Activated CD4-positive, alpha-beta T cell treated with anti-CD3 and anti-CD28 coated beads for 24 hours (primary cell): Measurements from ENCODE around the gene ZNF331.
A peak's percentile ranks its signal among the peaks of the same experiment; 100 is the strongest.

Experiments used
- DNase-seq, 2 donors: peaks; one replicate each; pipeline ENCODE4 v3.0.0-alpha.2; 2020; ENCODE audit warnings: low read depth in 2 of 2

ZNF331 gene

GRCh38 chr19:53520547-53521372, 17.2 kb upstream of the ZNF331 start:
- DNase-seq, result peak; percentile 72 to 82

- DNase-seq, result no peak
Measured at GRCh38 chr19:53521373-53522202, 16.4 kb upstream of the ZNF331 start.

GRCh38 chr19:53525922-53526321, 12.0 kb upstream of the ZNF331 start:
- no peak for DNase-seq

GRCh38 chr19:53530622-53531021, 7.3 kb upstream of the ZNF331 start:
- no peak for DNase-seq

GRCh38 chr19:53531457-53531856, 6.5 kb upstream of the ZNF331 start:
- no peak for DNase-seq

- no peak for DNase-seq
Measured at GRCh38 chr19:53532362-53532761, 5.6 kb upstream of the ZNF331 start.

GRCh38 chr19:53536225-53536548, 1.8 kb upstream of the ZNF331 start:
- no peak for DNase-seq

GRCh38 chr19:53537121-53537520, 824 bp upstream of the ZNF331 start:
- no peak for DNase-seq

GRCh38 chr19:53538378-53539109, 599 bp downstream of the ZNF331 start:
- no peak for DNase-seq

- DNase-seq, result no peak
Measured at GRCh38 chr19:53540091-53540490, 2.1 kb downstream of the ZNF331 start.

GRCh38 chr19:53541971-53542370, 4.0 kb downstream of the ZNF331 start:
- DNase-seq, result no peak

GRCh38 chr19:53545271-53546065, 7.5 kb downstream of the ZNF331 start:
- DNase-seq, result no peak

- DNase-seq, result no peak
Measured at GRCh38 chr19:53546758-53547513, 9.0 kb downstream of the ZNF331 start.

GRCh38 chr19:53549340-53549739, 11.4 kb downstream of the ZNF331 start:
- DNase-seq, result no peak

- DNase-seq, result no peak
Measured at GRCh38 chr19:53552001-53552721, 14.2 kb downstream of the ZNF331 start.

GRCh38 chr19:53553156-53553555, 15.2 kb downstream of the ZNF331 start:
- no peak for DNase-seq

GRCh38 chr19:53553865-53554791, 16.2 kb downstream of the ZNF331 start:
- peak; percentile 72 to 79 for DNase-seq

GRCh38 chr19:53554804-53555203, 16.9 kb downstream of the ZNF331 start:
- DNase-seq, result no peak

- DNase-seq, result no peak
Measured at GRCh38 chr19:53555352-53555751, 17.4 kb downstream of the ZNF331 start.
